Prostate gland (tissue), 2 donors: Measurements from ENCODE around the gene WWC2. TPM values are rescaled to one million over a fixed set of nuclear protein-coding genes. Genes with fewer than 3 reads are reported as not detected.
A peak's percentile ranks its signal among the peaks of the same experiment; 100 is the strongest.

Experiments
- DNase-seq: peaks from one replicate; pipeline ENCODE4 v3.0.0-alpha.2; 2019; ENCODE audit warnings: low spot score
- H3K27ac ChIP-seq, 2 donors: fragments of 200-600 bp; sonication (generic); 2 replicates each; pipeline ENCODE4 v1.5.1; 2017 to 2019
- H3K27me3 ChIP-seq: fragments of 200-600 bp; sonication (generic); replicated peaks from 2 replicates; pipeline ENCODE4 v1.5.1; 2019; ENCODE audit not compliant: insufficient read depth
- H3K36me3 ChIP-seq, 2 donors: fragments of 200-600 bp; sonication (generic); 1 replicate in 1 of 2; 2 replicates in 1 of 2; pipeline versions ENCODE4 v1.5.1 to v1.8.1; 2017 to 2019
- H3K4me1 ChIP-seq: fragments of 200-600 bp; sonication (generic); replicated peaks from 2 replicates; pipeline ENCODE4 v1.5.1; 2019
- H3K4me3 ChIP-seq, 2 donors: fragments of 200-600 bp; sonication (generic); 2 replicates each; pipeline ENCODE4 v1.5.1; 2017 to 2019
- H3K9me3 ChIP-seq: fragments of 200-600 bp; sonication (generic); 2 replicates; pipeline ENCODE4 v1.5.1; 2017
- CTCF ChIP-seq, 4 experiments: fragments of 200-600 bp in 2 of 4; fragments of 450-650 bp in 2 of 4; sonication (generic) in 2 of 4; IDR thresholded peaks; 1 replicate in 3 of 4; 2 replicates in 1 of 4; pipeline ENCODE4 v1.5.1; 2016 to 2019; ENCODE audit warnings: antibody characterized with exemption in 4 of 4, mild to moderate bottlenecking in 2 of 4, moderate library complexity in 2 of 4
- POLR2A ChIP-seq: fragments of 450-650 bp; IDR thresholded peaks from one replicate; pipeline ENCODE4 v1.6.1; 2016; ENCODE audit warnings: antibody characterized with exemption, mild to moderate bottlenecking
- POLR2AphosphoS5 ChIP-seq: sonication (generic); formaldehyde crosslinking; IDR thresholded peaks from one replicate; pipeline ENCODE4 v1.6.1; 2017; ENCODE audit warnings: antibody characterized with exemption
- WGBS: methylation state at CpG from one replicate; pipeline ENCODE4 v1.1.5; 2018; 5-methylcytosine and 5-hydroxymethylcytosine counted together
- intact Hi-C: fragments of 100-400 bp; cut with DNase I; formaldehyde crosslinking; loops from one replicate; pipeline ENCODE4 v1.14.2; 2022
- total RNA-seq, 2 donors: library from RNA; depleted of rRNA; stranded (reverse); fragments of >200 nt; gene quantifications; one replicate each; pipeline ENCODE4 v1.1.0, GENCODE V29; 2016

The WWC2 gene
- total RNA-seq, 2 donors from 2014 or later = 17.6 to 44.1 TPM

- H3K36me3 ChIP-seq = no peaks in the 10 kb centered on the region
- intact Hi-C loops = no loop called here
- no peaks in the 10 kb centered on the region for H3K27me3 ChIP-seq
- no peak overlapping the region for H3K27ac ChIP-seq
- no peak overlapping the region for H3K4me3 ChIP-seq
- no peak for TF ChIP-seq CTCF (IDR thresholded peaks at IDR 0.05)
- TF ChIP-seq POLR2A = no peak
- no peak for TF ChIP-seq POLR2AphosphoS5
- 93% methylated on average over 9 of the region's 9 CpGs for WGBS
- H3K4me1 ChIP-seq = no peaks in the 10 kb centered on the region
- no peak for DNase-seq
- no peaks in the 10 kb centered on the region for H3K9me3 ChIP-seq
These were observed 41.0 kb downstream of the WWC2 start for GRCh38 chr4:183139972-183140570.

GRCh38 chr4:183140911-183141320, 41.9 kb downstream of the WWC2 start:
- H3K4me3 ChIP-seq = no peak overlapping the region
- H3K36me3 ChIP-seq = no peaks in the 10 kb centered on the region
- 83% methylated on average over 2 of the region's 2 CpGs for WGBS
- DNase-seq = no peak
- H3K27me3 ChIP-seq = no peaks in the 10 kb centered on the region
- intact Hi-C loops = no loop called here
- H3K4me1 ChIP-seq = no peaks in the 10 kb centered on the region
- H3K27ac ChIP-seq = no peak overlapping the region
- TF ChIP-seq POLR2AphosphoS5 (no peak), POLR2A (no peak)
- no peaks in the 10 kb centered on the region for H3K9me3 ChIP-seq

- no peak for DNase-seq
These were observed 42.9 kb downstream of the WWC2 start for GRCh38 chr4:183141997-183142396.

GRCh38 chr4:183142571-183143550, 43.8 kb downstream of the WWC2 start:
- Histone ChIP-seq H3K27ac (no peak overlapping the region), H3K4me1 (no peaks in the 10 kb centered on the region), H3K9me3 (no peaks in the 10 kb centered on the region), H3K4me3 (no peak overlapping the region), H3K27me3 (no peaks in the 10 kb centered on the region), H3K36me3 (no peaks in the 10 kb centered on the region)
- intact Hi-C loops = no loop called here
- WGBS = 42% methylated on average over 6 of the region's 6 CpGs
- DNase-seq = peak; percentile 36
- TF ChIP-seq POLR2AphosphoS5 (no peak), CTCF (IDR thresholded peaks at IDR 0.05) (no peak), POLR2A (no peak)

More at GRCh38 chr4:183141997-183142396, 42.9 kb downstream of the WWC2 start:
- TF ChIP-seq POLR2AphosphoS5 = no peak
- no peak for TF ChIP-seq POLR2A
- no peak for TF ChIP-seq CTCF (IDR thresholded peaks at IDR 0.05)
- 94% methylated on average over 1 of the region's 1 CpG for WGBS
- no peak overlapping the region for H3K27ac ChIP-seq
- H3K9me3 ChIP-seq = no peaks in the 10 kb centered on the region
- no peaks in the 10 kb centered on the region for H3K27me3 ChIP-seq
- H3K36me3 ChIP-seq = no peaks in the 10 kb centered on the region
- intact Hi-C loops = no loop called here
- no peaks in the 10 kb centered on the region for H3K4me1 ChIP-seq
- no peak overlapping the region for H3K4me3 ChIP-seq

- Histone ChIP-seq H3K27ac (no peak overlapping the region), H3K9me3 (no peaks in the 10 kb centered on the region), H3K27me3 (no peaks in the 10 kb centered on the region), H3K36me3 (no peaks in the 10 kb centered on the region), H3K4me1 (no peaks in the 10 kb centered on the region), H3K4me3 (no peak overlapping the region)
- DNase-seq = no peak
- TF ChIP-seq POLR2AphosphoS5 (no peak), POLR2A (no peak), CTCF (IDR thresholded peaks at IDR 0.05) (no peak)
- intact Hi-C loops = no loop called here
- 90% methylated on average over 6 of the region's 6 CpGs for WGBS
These were observed 45.7 kb downstream of the WWC2 start for GRCh38 chr4:183144787-183145186.
